Left ventricle myocardium inferior (tissue), 1 donor: ENCODE measurements around the gene AP2B1. TPM values are rescaled to one million over a fixed set of nuclear protein-coding genes. Genes with fewer than 3 reads are reported as not detected.
A peak's percentile ranks its signal among the peaks of the same experiment; 100 is the strongest.
"Not testable (repeated sequence)": the region's sequence is repeated elsewhere in the genome, so short reads cannot be mapped to it uniquely, and the experiment has no call there.

Experiments used
- DNase-seq: peaks from one replicate; pipeline ENCODE4 v3.0.0-alpha.2; 2020
- H3K27ac ChIP-seq: fragments of 200-600 bp; replicated peaks from 2 replicates; pipeline ENCODE4 v1.8.0; 2021
- H3K27me3 ChIP-seq: fragments of 200-600 bp; 2 replicates; pipeline ENCODE4 v1.8.0; 2021; ENCODE audit warnings: low read depth
- H3K36me3 ChIP-seq: fragments of 200-600 bp; 2 replicates; pipeline ENCODE4 v1.8.0; 2021
- H3K4me1 ChIP-seq: fragments of 200-600 bp; 2 replicates; pipeline ENCODE4 v1.8.0; 2021
- H3K4me3 ChIP-seq: fragments of 200-600 bp; 2 replicates; pipeline ENCODE4 v1.8.0; 2021; ENCODE audit warnings: mild to moderate bottlenecking, moderate library complexity
- H3K9me3 ChIP-seq: fragments of 200-600 bp; replicated peaks from 2 replicates; pipeline ENCODE4 v1.8.0; 2021
- intact Hi-C: fragments of 100-400 bp; cut with micrococcal nuclease; formaldehyde crosslinking; loops from one replicate; pipeline ENCODE4 v1.11.0; 2022
- total RNA-seq: library from RNA; stranded (reverse); fragmentation: NEBNext Ultra II Directional; extraction: Animal tissue kit (Norgen Biotek cat#: 25700); gene quantifications from one replicate; pipeline ENCODE4 v1.2.1, GENCODE V29; 2021
- TF ChIP-seq, protein P1 (sequence below): fragments of 200-600 bp; IDR thresholded peaks from 2 replicates; pipeline ENCODE4 v1.8.0; 2021; ENCODE audit warnings: antibody characterized with exemption, mild to moderate bottlenecking, borderline replicate concordance
- donor health status: DM: no; HTN: yes; CAD: no; lungs with severe emphysema.

Gene AP2B1
- total RNA-seq, 1 donor from 2014 or later = 113 TPM

DNA sequence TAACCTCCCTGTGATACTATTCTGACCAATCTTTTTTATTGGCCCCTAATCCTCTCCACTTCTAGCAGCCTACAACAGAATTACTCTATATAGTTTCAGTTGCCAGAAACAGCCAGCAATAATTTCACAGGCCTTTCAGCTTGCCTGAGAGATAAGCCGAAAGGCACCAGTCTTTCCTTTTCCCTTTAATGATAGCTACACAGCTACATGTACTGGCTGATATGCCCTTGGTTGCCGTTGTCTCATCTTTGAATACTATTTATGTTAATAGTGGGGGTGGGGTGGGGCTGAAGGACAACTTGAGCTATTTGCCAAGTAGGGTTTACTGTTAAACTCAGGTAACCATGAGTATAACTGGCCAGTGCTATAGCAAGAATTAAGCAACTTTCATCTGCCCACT is 108.5 kb downstream of the AP2B1 start:
- Histone ChIP-seq H3K9me3 (no peaks in the 10 kb centered on the region), H3K27me3 (no peaks in the 10 kb centered on the region), H3K36me3 (peaks cover 36% of the 10 kb centered on the region), H3K4me3 (no peak overlapping the region), H3K4me1 (peaks cover 19% of the 10 kb centered on the region), H3K27ac (peak overlapping the region; percentile 53)
- TF ChIP-seq, protein P1, sequence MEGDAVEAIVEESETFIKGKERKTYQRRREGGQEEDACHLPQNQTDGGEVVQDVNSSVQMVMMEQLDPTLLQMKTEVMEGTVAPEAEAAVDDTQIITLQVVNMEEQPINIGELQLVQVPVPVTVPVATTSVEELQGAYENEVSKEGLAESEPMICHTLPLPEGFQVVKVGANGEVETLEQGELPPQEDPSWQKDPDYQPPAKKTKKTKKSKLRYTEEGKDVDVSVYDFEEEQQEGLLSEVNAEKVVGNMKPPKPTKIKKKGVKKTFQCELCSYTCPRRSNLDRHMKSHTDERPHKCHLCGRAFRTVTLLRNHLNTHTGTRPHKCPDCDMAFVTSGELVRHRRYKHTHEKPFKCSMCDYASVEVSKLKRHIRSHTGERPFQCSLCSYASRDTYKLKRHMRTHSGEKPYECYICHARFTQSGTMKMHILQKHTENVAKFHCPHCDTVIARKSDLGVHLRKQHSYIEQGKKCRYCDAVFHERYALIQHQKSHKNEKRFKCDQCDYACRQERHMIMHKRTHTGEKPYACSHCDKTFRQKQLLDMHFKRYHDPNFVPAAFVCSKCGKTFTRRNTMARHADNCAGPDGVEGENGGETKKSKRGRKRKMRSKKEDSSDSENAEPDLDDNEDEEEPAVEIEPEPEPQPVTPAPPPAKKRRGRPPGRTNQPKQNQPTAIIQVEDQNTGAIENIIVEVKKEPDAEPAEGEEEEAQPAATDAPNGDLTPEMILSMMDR = no peak
- DNase-seq = no peak
- intact Hi-C loops = no loop called here

DNA sequence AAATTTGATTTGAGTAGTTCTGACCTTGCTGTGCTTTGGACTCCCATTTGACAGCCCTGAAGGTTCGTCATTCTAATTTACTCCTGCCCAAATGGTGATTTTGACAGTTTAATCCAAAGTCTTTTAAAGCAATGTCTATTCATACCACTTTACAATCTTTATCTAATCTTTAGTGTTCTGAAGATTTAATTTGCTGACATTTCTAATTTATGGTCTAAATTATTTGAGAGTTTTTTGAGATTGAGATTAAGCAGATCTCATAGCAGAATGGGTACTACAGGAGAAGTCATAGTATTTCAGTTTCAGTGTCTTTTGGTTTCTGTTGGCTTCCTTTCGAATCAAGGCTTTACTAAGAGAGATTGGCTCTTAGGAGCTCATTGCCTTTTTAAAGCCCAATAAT is 111.7 kb downstream of the AP2B1 start:
- TF ChIP-seq, protein P1 = no peak
- intact Hi-C loops = no loop called here

GRCh38 chr17:35700150-35700549 is 113.0 kb downstream of the AP2B1 start:
- H3K36me3 ChIP-seq = peaks cover 12% of the 10 kb centered on the region
- TF ChIP-seq, protein P1 = no peak
- H3K9me3 ChIP-seq = no peaks in the 10 kb centered on the region

More for the DNA sequence above, 111.7 kb downstream of the AP2B1 start:
- no peak overlapping the region for H3K4me3 ChIP-seq
- no peaks in the 10 kb centered on the region for H3K27me3 ChIP-seq
- H3K4me1 ChIP-seq = peaks cover 19% of the 10 kb centered on the region
- H3K9me3 ChIP-seq = no peaks in the 10 kb centered on the region
- no peak for DNase-seq
- H3K36me3 ChIP-seq = peaks cover 26% of the 10 kb centered on the region
- H3K27ac ChIP-seq = no peak overlapping the region

DNA sequence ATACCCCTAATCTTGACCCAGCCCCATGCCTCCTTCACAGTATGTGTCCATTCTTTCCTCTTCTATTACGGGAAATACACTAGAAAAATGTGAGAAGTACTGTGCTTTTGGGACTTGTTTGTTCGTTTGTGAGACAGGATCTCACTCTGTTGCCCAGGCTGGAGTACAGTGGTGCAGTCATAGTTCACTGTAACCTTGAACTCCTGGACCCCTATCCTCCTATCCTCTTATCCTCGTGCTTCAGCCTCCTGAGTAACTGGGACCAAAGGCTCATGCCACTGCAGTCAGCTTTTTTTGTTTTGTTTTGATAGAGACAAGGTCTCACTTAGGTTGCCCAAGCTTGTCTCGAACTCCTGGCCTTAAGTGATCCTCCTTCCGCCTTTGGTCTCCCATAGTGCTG is 114.4 kb downstream of the AP2B1 start:
- H3K4me3 ChIP-seq = no peak overlapping the region
- H3K4me1 ChIP-seq = no peaks in the 10 kb centered on the region
- intact Hi-C loops = no loop called here
- DNase-seq = no peak
- H3K36me3 ChIP-seq = peaks cover 4% of the 10 kb centered on the region
- no peak overlapping the region for H3K27ac ChIP-seq
- TF ChIP-seq, protein P1 = no peak
- H3K27me3 ChIP-seq = no peaks in the 10 kb centered on the region
- H3K9me3 ChIP-seq = no peaks in the 10 kb centered on the region

More at GRCh38 chr17:35700150-35700549, 113.0 kb downstream of the AP2B1 start:
- intact Hi-C loops = no loop called here
- peaks cover 12% of the 10 kb centered on the region for H3K4me1 ChIP-seq
- no peaks in the 10 kb centered on the region for H3K27me3 ChIP-seq
- DNase-seq = no peak
- H3K4me3 ChIP-seq = no peak overlapping the region
- no peak overlapping the region for H3K27ac ChIP-seq

DNA sequence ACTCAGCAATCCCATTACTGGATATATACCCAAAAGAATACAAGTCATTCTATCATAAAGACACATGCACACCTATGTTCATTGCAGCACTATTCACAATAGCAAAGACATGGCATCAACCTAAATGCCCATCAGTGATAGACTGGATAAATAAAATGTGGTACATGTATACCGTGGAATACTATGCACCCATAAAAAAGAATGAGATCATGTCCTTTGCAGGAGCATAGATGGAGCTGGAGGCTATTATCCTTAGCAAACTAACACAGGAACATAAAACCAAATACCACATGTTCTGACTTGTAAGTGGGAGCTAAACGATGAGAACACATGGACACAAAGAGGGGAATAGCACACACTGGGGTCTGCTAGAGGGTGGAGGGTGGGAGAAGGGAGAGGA is 116.2 kb downstream of the AP2B1 start:
- DNase-seq, intact Hi-C loops, H3K4me3 ChIP-seq, H3K27me3 ChIP-seq, H3K9me3 ChIP-seq, H3K36me3 ChIP-seq, H3K4me1 ChIP-seq, H3K27ac ChIP-seq: not testable (repeated sequence)

DNA sequence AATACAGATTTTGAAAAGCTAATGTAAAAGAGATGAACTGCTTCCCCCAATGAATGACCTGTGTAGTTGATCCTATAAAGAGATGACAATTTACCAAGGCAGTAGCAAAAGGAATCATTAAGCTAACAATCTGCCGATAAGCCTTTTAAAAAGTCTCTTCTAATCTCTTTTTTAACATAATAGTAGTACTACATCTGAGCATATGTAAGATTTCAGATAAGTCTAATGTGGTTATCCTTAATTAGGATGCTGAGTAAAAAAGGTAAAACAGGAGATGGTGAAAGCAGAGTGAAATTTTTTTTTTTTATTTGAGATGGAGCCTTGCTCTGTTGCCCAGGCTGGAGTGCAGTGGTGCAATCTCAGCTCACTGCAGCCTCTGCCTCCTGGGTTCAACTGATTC is 118.1 kb downstream of the AP2B1 start:
- Histone ChIP-seq H3K27me3 (no peaks in the 10 kb centered on the region), H3K9me3 (no peaks in the 10 kb centered on the region), H3K4me3 (no peak overlapping the region), H3K4me1 (peaks cover 28% of the 10 kb centered on the region), H3K27ac (no peak overlapping the region), H3K36me3 (peaks cover 9% of the 10 kb centered on the region)
- TF ChIP-seq, protein P1 = no peak
- intact Hi-C loops = no loop called here
- DNase-seq = no peak
